HEK293 (cell line): ENCODE data around the gene MRPL51.
A peak's percentile ranks its signal among the peaks of the same experiment; 100 is the strongest.
"Not testable (repeated sequence)": the region's sequence is repeated elsewhere in the genome, so short reads cannot be mapped to it uniquely, and the experiment has no call there.

Experiments used
- CTCF ChIA-PET: fragments of 350-600 bp; formaldehyde crosslinking; extraction: SDS; loops from one replicate; lab custom pipeline; 2021; ENCODE audit warnings: antibody characterized with exemption; lab: Yijun Ruan, JAX
- POLR2A ChIA-PET: fragments of 300-600 bp; formaldehyde crosslinking; extraction: SDS; loops from one replicate; lab custom pipeline; 2020; ENCODE audit warnings: antibody characterized with exemption, inconsistent platforms; lab: Yijun Ruan, JAX
- H3K27ac ChIP-seq: fragments of 200-500 bp; sonication (Bioruptor generic); 2 replicates; pipeline ENCODE4 v1.5.1; 2014; ENCODE audit warnings: low read depth, low read length, control low read depth, inconsistent platforms; ENCODE audit errors: extremely low read depth
- H3K36me3 ChIP-seq, 2 experiments: fragments of 200-500 bp in 1 of 2; sonication (Bioruptor generic) in 1 of 2; 1 replicate in 1 of 2; 2 replicates in 1 of 2; pipeline ENCODE4 v1.5.1; 2014 to 2017; ENCODE audit warnings: inconsistent platforms in 2 of 2, low read length in 2 of 2; ENCODE audit not compliant: control insufficient read depth in 2 of 2, insufficient read depth in 1 of 2
- H3K4me1 ChIP-seq: fragments of 200-500 bp; sonication (Bioruptor generic); 2 replicates; pipeline ENCODE4 v1.5.1; 2014; ENCODE audit warnings: mild to moderate bottlenecking, low read length, inconsistent platforms; ENCODE audit not compliant: control insufficient read depth, insufficient read depth
- H3K4me3 ChIP-seq: 2 replicates; pipeline ENCODE4 v1.5.1; 2011; ENCODE audit warnings: low read depth, mild to moderate bottlenecking, control low read depth, low read length, moderate library complexity
- H3K9me3 ChIP-seq: fragments of 200-500 bp; sonication (Bioruptor generic); 2 replicates; pipeline ENCODE4 v1.5.1; 2014; ENCODE audit warnings: low read depth, low read length, inconsistent platforms; ENCODE audit not compliant: control insufficient read depth, insufficient read depth
- GFI1B ChIP-seq: fragments of 450-650 bp; formaldehyde crosslinking; IDR thresholded peaks from 2 replicates; pipeline ENCODE4 v1.5.1; 2016; ENCODE audit warnings: missing biosample characterization, missing genetic modification characterization
- GLIS2 ChIP-seq: fragments of 450-650 bp; formaldehyde crosslinking; IDR thresholded peaks from 2 replicates; pipeline ENCODE4 v1.5.1; 2016; ENCODE audit warnings: missing biosample characterization, missing genetic modification characterization
- ZNF2 ChIP-seq: fragments of 450-650 bp; formaldehyde crosslinking; IDR thresholded peaks from 2 replicates; pipeline ENCODE4 v1.5.1; 2016; ENCODE audit warnings: missing biosample characterization, missing genetic modification characterization
- ZNF302 ChIP-seq: fragments of 450-650 bp; formaldehyde crosslinking; IDR thresholded peaks from 2 replicates; pipeline ENCODE4 v1.5.1; 2016; ENCODE audit warnings: missing biosample characterization, missing genetic modification characterization, low read depth
- ZNF324 ChIP-seq: fragments of 450-650 bp; formaldehyde crosslinking; IDR thresholded peaks from 2 replicates; pipeline ENCODE4 v1.5.1; 2016; ENCODE audit warnings: missing biosample characterization, missing genetic modification characterization
- ZNF501 ChIP-seq: fragments of 450-650 bp; formaldehyde crosslinking; IDR thresholded peaks from 2 replicates; pipeline ENCODE4 v1.5.1; 2016; ENCODE audit warnings: missing biosample characterization, missing genetic modification characterization
- ZNF510 ChIP-seq: fragments of 450-650 bp; formaldehyde crosslinking; IDR thresholded peaks from 2 replicates; pipeline ENCODE4 v1.5.1; 2018; ENCODE audit warnings: mild to moderate bottlenecking, missing genetic modification characterization, missing biosample characterization; ENCODE audit not compliant: insufficient replicate concordance
- ZNF544 ChIP-seq: fragments of 450-650 bp; formaldehyde crosslinking; IDR thresholded peaks from 2 replicates; pipeline ENCODE4 v1.5.0; 2017; ENCODE audit warnings: missing biosample characterization, missing genetic modification characterization
- ZNF561 ChIP-seq: fragments of 450-650 bp; IDR thresholded peaks from 2 replicates; pipeline ENCODE4 v1.5.1; 2018; ENCODE audit warnings: missing biosample characterization, missing genetic modification characterization, borderline replicate concordance
- ZNF600 ChIP-seq: fragments of 450-650 bp; formaldehyde crosslinking; IDR thresholded peaks from 2 replicates; pipeline ENCODE4 v1.5.1; 2016; ENCODE audit warnings: missing biosample characterization, missing genetic modification characterization
- TF ChIP-seq, protein P1 (sequence below): fragments of 450-650 bp; formaldehyde crosslinking; IDR thresholded peaks from 2 replicates; pipeline ENCODE4 v1.5.1; 2016; ENCODE audit warnings: missing biosample characterization, missing genetic modification characterization
- TF ChIP-seq, protein P2 (sequence below): fragments of 450-650 bp; formaldehyde crosslinking; IDR thresholded peaks from 2 replicates; pipeline ENCODE4 v1.5.1; 2016; ENCODE audit warnings: missing biosample characterization, missing genetic modification characterization

The MRPL51 gene

DNA sequence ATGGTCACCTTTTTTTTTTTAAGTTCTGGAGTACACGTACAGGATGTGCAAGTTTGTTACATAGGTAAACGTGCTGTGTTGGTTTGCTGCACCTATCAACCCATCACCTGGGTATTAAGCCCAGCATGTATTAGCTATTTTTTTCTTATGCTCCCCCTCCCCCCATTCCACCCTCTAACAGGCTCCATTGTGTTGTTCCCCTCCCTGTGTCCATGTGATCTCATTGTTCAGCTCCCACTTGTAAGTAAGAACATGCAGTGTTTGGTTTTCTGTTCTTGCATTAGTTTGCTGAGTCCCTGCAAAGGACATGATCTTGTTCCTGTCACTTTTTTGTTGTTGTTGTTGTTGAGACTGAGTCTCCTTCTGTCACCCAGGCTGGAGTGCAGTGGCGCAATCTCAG, 4.2 kb upstream of the MRPL51 start:
- not testable (repeated sequence) for H3K4me3 ChIP-seq, H3K27ac ChIP-seq, H3K9me3 ChIP-seq, H3K4me1 ChIP-seq
- ChIA-PET CTCF (interaction anchor here (0.6 to 2.0 kb wide), 5 partner anchors 15 to 172 kb away, joined by 4 to 10 read pairs (median 7); no protein-coding TSS in a partner anchor), POLR2A (interaction anchor here (1.9 to 3.2 kb wide), 2 partner anchors 27 to 37 kb away, joined by 8 to 26 read pairs; partner anchors contain the start of genes GAPDH and VAMP1)
- H3K36me3 ChIP-seq: peaks cover 53 to 71% of the 10 kb centered on the region in 2 experiments

DNA sequence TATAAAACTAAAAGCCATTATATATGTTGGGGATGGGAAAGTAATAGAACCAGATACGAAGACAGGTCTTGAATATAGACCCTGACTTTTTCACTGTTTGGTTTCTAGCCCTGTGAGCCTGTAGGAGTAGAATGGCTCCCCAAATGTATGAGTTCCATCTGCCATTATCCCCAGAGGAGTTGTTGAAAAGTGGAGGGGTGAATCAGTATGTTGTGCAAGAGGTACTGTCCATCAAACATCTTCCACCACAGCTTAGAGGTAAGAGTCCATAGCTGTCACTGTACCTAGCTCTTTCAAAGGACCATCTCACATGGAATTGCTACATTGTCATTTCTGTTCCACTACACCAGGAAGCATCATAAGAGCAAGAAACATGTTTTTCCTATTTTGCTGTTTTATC, 1.9 kb upstream of the MRPL51 start:
- Histone ChIP-seq H3K27ac (no peak overlapping the region), H3K36me3 (peaks cover 56 to 67% of the 10 kb centered on the region in 2 experiments), H3K9me3 (no peaks in the 10 kb centered on the region), H3K4me3 (peak overlapping the region; percentile 93), H3K4me1 (peaks cover 7% of the 10 kb centered on the region; the same call in 1 of the 2 replicates)
- POLR2A ChIA-PET: interaction anchor here (0.5 to 3.2 kb wide), 5 partner anchors 11 to 194 kb away, joined by 3 to 26 read pairs (median 7); partner anchors contain the start of genes GAPDH, VAMP1 and ZNF384
- no peak for TF ChIP-seq ZNF510 (tag by site-specific recombination)
- TF ChIP-seq, protein P1, sequence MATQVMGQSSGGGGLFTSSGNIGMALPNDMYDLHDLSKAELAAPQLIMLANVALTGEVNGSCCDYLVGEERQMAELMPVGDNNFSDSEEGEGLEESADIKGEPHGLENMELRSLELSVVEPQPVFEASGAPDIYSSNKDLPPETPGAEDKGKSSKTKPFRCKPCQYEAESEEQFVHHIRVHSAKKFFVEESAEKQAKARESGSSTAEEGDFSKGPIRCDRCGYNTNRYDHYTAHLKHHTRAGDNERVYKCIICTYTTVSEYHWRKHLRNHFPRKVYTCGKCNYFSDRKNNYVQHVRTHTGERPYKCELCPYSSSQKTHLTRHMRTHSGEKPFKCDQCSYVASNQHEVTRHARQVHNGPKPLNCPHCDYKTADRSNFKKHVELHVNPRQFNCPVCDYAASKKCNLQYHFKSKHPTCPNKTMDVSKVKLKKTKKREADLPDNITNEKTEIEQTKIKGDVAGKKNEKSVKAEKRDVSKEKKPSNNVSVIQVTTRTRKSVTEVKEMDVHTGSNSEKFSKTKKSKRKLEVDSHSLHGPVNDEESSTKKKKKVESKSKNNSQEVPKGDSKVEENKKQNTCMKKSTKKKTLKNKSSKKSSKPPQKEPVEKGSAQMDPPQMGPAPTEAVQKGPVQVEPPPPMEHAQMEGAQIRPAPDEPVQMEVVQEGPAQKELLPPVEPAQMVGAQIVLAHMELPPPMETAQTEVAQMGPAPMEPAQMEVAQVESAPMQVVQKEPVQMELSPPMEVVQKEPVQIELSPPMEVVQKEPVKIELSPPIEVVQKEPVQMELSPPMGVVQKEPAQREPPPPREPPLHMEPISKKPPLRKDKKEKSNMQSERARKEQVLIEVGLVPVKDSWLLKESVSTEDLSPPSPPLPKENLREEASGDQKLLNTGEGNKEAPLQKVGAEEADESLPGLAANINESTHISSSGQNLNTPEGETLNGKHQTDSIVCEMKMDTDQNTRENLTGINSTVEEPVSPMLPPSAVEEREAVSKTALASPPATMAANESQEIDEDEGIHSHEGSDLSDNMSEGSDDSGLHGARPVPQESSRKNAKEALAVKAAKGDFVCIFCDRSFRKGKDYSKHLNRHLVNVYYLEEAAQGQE (tag by site-specific recombination): no peak
- CTCF ChIA-PET: interaction anchor here (0.6 to 2.3 kb wide), 3 partner anchors 42 to 209 kb away, joined by 3 to 10 read pairs (median 5); no protein-coding TSS in a partner anchor

DNA sequence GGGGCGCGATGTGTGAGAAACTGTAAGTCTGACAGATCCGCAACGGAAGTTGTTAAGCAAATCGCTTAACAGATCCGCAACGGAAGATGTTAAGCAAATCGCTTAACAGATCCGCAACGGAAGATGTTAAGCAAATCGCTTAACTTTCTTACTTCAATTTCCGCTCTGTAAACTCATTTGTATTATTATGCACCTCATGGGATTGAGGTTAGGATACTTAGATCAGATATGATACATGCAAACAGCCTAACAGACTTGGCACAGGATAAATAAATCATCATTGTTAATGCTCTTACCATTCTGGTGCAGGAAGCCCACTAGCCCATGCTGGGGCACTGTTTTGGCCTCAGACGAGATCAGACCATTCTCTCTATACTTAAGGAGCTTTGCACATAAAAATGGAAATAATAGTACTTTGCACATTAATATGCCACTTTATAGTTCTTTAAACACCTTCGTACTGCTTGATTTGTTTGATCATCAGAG, 1.2 kb upstream of the MRPL51 start:
- POLR2A ChIA-PET: interaction anchor here (0.5 to 3.2 kb wide), 5 partner anchors 12 to 195 kb away, joined by 3 to 26 read pairs (median 7); partner anchors contain the start of genes GAPDH, VAMP1 and ZNF384
- peak overlapping the region; percentile 72 for H3K27ac ChIP-seq
- H3K9me3 ChIP-seq: no peaks in the 10 kb centered on the region
- H3K4me3 ChIP-seq: peak overlapping the region; percentile 93
- CTCF ChIA-PET: interaction anchor here (1.0 to 2.3 kb wide), 2 partner anchors 43 to 71 kb away, joined by 5 to 10 read pairs; no protein-coding TSS in a partner anchor
- H3K36me3 ChIP-seq: peaks cover 49 to 60% of the 10 kb centered on the region in 2 experiments
- peaks cover 7% of the 10 kb centered on the region; the same call in 1 of the 2 replicates for H3K4me1 ChIP-seq
- TF ChIP-seq GFI1B (tag by site-specific recombination): 0 out of 2 replicates have a peak, but pooled peaks have one; percentile 26
- peak; percentile 95 for TF ChIP-seq ZNF600 (tag by site-specific recombination)
- TF ChIP-seq ZNF2 (tag by site-specific recombination): 0 out of 2 replicates have a peak, but pooled peaks have one; percentile 6
- TF ChIP-seq, protein P2, sequence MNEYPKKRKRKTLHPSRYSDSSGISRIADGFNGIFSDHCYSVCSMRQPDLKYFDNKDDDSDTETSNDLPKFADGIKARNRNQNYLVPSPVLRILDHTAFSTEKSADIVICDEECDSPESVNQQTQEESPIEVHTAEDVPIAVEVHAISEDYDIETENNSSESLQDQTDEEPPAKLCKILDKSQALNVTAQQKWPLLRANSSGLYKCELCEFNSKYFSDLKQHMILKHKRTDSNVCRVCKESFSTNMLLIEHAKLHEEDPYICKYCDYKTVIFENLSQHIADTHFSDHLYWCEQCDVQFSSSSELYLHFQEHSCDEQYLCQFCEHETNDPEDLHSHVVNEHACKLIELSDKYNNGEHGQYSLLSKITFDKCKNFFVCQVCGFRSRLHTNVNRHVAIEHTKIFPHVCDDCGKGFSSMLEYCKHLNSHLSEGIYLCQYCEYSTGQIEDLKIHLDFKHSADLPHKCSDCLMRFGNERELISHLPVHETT (tag by site-specific recombination): 0 out of 2 replicates have a peak, but pooled peaks have one; percentile 31
- TF ChIP-seq ZNF302 (tag by site-specific recombination): no peak
- TF ChIP-seq ZNF561: 0 out of 2 replicates have a peak, but pooled peaks have one; percentile 8
- peak; percentile 7; the same call in 1 of the 2 replicates for TF ChIP-seq ZNF501
- peak; percentile 56; the same call in 1 of the 2 replicates for TF ChIP-seq ZNF324 (tag by site-specific recombination)
- TF ChIP-seq GLIS2 (tag by site-specific recombination): no peak
- no peak for TF ChIP-seq ZNF544
